Measurements from ENCODE around the gene PDE9A. TPM values are rescaled to one million over a fixed set of nuclear protein-coding genes. Genes with fewer than 3 reads are reported as not detected.
"Not testable (repeated sequence)": the region's sequence is repeated elsewhere in the genome, so short reads cannot be mapped to it uniquely, and the experiment has no call there.

PDE9A gene
- total RNA-seq, 1 donor from 2014 or later: 27.4 TPM

- no peak for DNase-seq (ENCODE audit: low spot score in 2 of 2, unreplicated experiment in 2 of 2)
- no peak overlapping the region for H3K27ac Mint-ChIP-seq
- H3K4me3 Mint-ChIP-seq: no peak overlapping the region
- no peaks in the 10 kb centered on the region for H3K36me3 Mint-ChIP-seq
- H3K4me1 Mint-ChIP-seq: no peaks in the 10 kb centered on the region
- H3K9me3 Mint-ChIP-seq: peaks cover 11% of the 10 kb centered on the region
- no peaks in the 10 kb centered on the region for H3K27me3 Mint-ChIP-seq (ENCODE audit: low read depth)
- no peak for TF ChIP-seq CTCF (IDR thresholded peaks at IDR 0.05; ENCODE audit: unreplicated experiment)
These were observed 41.6 kb upstream of the PDE9A start for GRCh38 chr21:42611852-42612251.

- Mint-ChIP-seq H3K4me3 (no peak overlapping the region), H3K4me1 (no peaks in the 10 kb centered on the region), H3K9me3 (peaks cover 11% of the 10 kb centered on the region), H3K27ac (no peak overlapping the region), H3K27me3 (ENCODE audit: low read depth) (no peaks in the 10 kb centered on the region), H3K36me3 (no peaks in the 10 kb centered on the region)
- no peak for TF ChIP-seq CTCF (IDR thresholded peaks at IDR 0.05; ENCODE audit: unreplicated experiment)
- DNase-seq (ENCODE audit: low spot score in 2 of 2, unreplicated experiment in 2 of 2): no peak
These were observed 41.0 kb upstream of the PDE9A start for GRCh38 chr21:42612390-42612789.

- H3K27ac Mint-ChIP-seq: no peak overlapping the region
- H3K4me1 Mint-ChIP-seq: peaks cover 5% of the 10 kb centered on the region
- peaks cover 11% of the 10 kb centered on the region for H3K27me3 Mint-ChIP-seq (ENCODE audit: low read depth)
- no peak for TF ChIP-seq CTCF (IDR thresholded peaks at IDR 0.05; ENCODE audit: unreplicated experiment)
- H3K36me3 Mint-ChIP-seq: no peaks in the 10 kb centered on the region
- DNase-seq (ENCODE audit: low spot score in 2 of 2, unreplicated experiment in 2 of 2): no peak
- H3K9me3 Mint-ChIP-seq: peaks cover 11% of the 10 kb centered on the region
- H3K4me3 Mint-ChIP-seq: no peak overlapping the region
These were observed 39.7 kb upstream of the PDE9A start for GRCh38 chr21:42613756-42614155.

GRCh38 chr21:42614396-42614795, 39.0 kb upstream of the PDE9A start:
- H3K4me3 Mint-ChIP-seq: no peak overlapping the region
- no peak for TF ChIP-seq CTCF (IDR thresholded peaks at IDR 0.05; ENCODE audit: unreplicated experiment)
- no peaks in the 10 kb centered on the region for H3K36me3 Mint-ChIP-seq
- H3K27ac Mint-ChIP-seq: no peak overlapping the region
- peaks cover 6% of the 10 kb centered on the region for H3K9me3 Mint-ChIP-seq
- no peak for DNase-seq (ENCODE audit: low spot score in 2 of 2, unreplicated experiment in 2 of 2)
- peaks cover 5% of the 10 kb centered on the region for H3K4me1 Mint-ChIP-seq
- peaks cover 16% of the 10 kb centered on the region for H3K27me3 Mint-ChIP-seq (ENCODE audit: low read depth)

- Mint-ChIP-seq H3K27me3 (ENCODE audit: low read depth) (peaks cover 17% of the 10 kb centered on the region), H3K4me1 (peaks cover 5% of the 10 kb centered on the region), H3K36me3 (no peaks in the 10 kb centered on the region), H3K9me3 (peaks cover 6% of the 10 kb centered on the region), H3K27ac (no peak overlapping the region), H3K4me3 (no peak overlapping the region)
- no peak for TF ChIP-seq CTCF (IDR thresholded peaks at IDR 0.05; ENCODE audit: unreplicated experiment)
- no peak for DNase-seq (ENCODE audit: low spot score in 2 of 2, unreplicated experiment in 2 of 2)
These were observed 38.5 kb upstream of the PDE9A start for GRCh38 chr21:42614811-42615351.

- H3K27me3 Mint-ChIP-seq (ENCODE audit: low read depth): peaks cover 17% of the 10 kb centered on the region
- not testable (repeated sequence) for H3K9me3 Mint-ChIP-seq; DNase-seq (ENCODE audit: low spot score in 2 of 2, unreplicated experiment in 2 of 2); H3K4me1 Mint-ChIP-seq; H3K36me3 Mint-ChIP-seq; H3K27ac Mint-ChIP-seq; H3K4me3 Mint-ChIP-seq
These were observed 38.0 kb upstream of the PDE9A start for GRCh38 chr21:42615377-42615776.

All from mesothelial cell of epicardium (in vitro differentiated cells).